Measurements from ENCODE around the gene SP6.

SP6 gene

GRCh38 chr17:47879776-47880454 lies 29.0 kb upstream of the SP6 start:
- no peak for DNase-seq (ENCODE audit: low read depth)

GRCh38 chr17:47879028-47879585 lies 28.1 kb upstream of the SP6 start:
- no peak for DNase-seq (ENCODE audit: low read depth)

- DNase-seq (ENCODE audit: low read depth): no peak
These were observed 27.5 kb upstream of the SP6 start for GRCh38 chr17:47878203-47879027.

- DNase-seq (ENCODE audit: low read depth): no peak
These were observed 26.5 kb upstream of the SP6 start for GRCh38 chr17:47877368-47878034.

GRCh38 chr17:47875011-47875985 lies 24.3 kb upstream of the SP6 start:
- DNase-seq (ENCODE audit: low read depth): no peak

GRCh38 chr17:47873200-47874090 lies 22.5 kb upstream of the SP6 start:
- no peak for DNase-seq (ENCODE audit: low read depth)

- no peak for DNase-seq (ENCODE audit: low read depth)
These were observed 21.7 kb upstream of the SP6 start for GRCh38 chr17:47872651-47873161.

- DNase-seq (ENCODE audit: low read depth): no peak
These were observed 21.2 kb upstream of the SP6 start for GRCh38 chr17:47872019-47872650.

GRCh38 chr17:47871048-47871447 lies 20.1 kb upstream of the SP6 start:
- DNase-seq (ENCODE audit: low read depth): no peak

GRCh38 chr17:47870056-47870455 lies 19.1 kb upstream of the SP6 start:
- DNase-seq (ENCODE audit: low read depth): no peak

GRCh38 chr17:47869114-47869513 lies 18.2 kb upstream of the SP6 start:
- DNase-seq (ENCODE audit: low read depth): no peak

GRCh38 chr17:47867813-47868533 lies 17.0 kb upstream of the SP6 start:
- no peak for DNase-seq (ENCODE audit: low read depth)

GRCh38 chr17:47866941-47867340 lies 16.0 kb upstream of the SP6 start:
- DNase-seq (ENCODE audit: low read depth): no peak

- no peak for DNase-seq (ENCODE audit: low read depth)
These were observed 13.8 kb upstream of the SP6 start for GRCh38 chr17:47864791-47865216.

GRCh38 chr17:47862621-47863440 lies 11.9 kb upstream of the SP6 start:
- peak; percentile 82 for DNase-seq (ENCODE audit: low read depth)

- DNase-seq (ENCODE audit: low read depth): no peak
These were observed 9.4 kb upstream of the SP6 start for GRCh38 chr17:47860386-47860785.

GRCh38 chr17:47857551-47858455 lies 6.8 kb upstream of the SP6 start:
- no peak for DNase-seq (ENCODE audit: low read depth)

Measured in HS-27A (cell line).